Measurements from ENCODE around the gene NBAS. TPM values are rescaled to one million over a fixed set of nuclear protein-coding genes. Genes with fewer than 3 reads are reported as not detected.
A peak's percentile ranks its signal among the peaks of the same experiment; 100 is the strongest.

Gene NBAS
- total and polyA plus RNA-seq, 2 of the 13 experiments (the other 11 are each of a cell fraction or from before 2014, with no cell fraction given) = 33.6 to 58.7 TPM

DNA sequence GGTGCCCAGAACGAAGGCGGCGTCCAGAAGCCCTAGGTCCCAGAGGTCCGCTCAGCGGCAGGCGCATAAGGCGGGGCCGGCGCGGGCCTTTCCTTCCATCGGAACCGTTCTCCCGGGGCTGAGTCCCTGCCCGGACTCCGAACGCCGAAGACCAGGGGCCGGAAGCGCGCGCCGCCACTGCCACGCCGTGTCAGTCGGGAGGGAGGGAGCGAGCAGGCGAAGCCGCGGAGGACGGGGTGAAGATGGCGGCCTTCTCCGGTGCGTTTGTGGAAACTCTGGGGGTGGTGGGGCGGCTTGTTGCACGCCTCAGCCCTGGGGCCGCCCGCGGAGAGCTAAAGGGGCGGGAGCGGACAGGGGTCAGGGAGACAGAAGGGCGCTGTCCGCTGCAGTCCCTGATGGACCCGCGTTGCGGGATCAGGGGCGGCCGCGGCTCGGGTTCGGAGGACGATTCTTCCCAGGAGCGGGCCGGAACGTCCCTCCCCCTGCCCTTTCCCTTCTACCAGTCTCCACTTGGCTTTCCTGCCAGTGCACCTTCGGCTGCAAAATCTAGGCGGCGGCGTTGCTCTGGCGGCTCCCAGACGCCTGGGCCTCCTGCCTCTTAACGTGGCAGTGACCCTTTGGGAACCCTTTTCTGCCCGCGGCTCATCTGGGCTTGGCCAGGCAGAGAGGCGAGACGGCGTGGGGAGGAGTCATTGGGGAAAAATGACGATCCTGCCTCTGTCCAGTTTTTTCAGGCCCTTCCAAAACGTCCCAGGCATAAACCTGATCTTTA lies 30.7 kb upstream of the NBAS start, which contains the start of gene DDX1 (continued):
- TF ChIP-seq, protein P1, sequence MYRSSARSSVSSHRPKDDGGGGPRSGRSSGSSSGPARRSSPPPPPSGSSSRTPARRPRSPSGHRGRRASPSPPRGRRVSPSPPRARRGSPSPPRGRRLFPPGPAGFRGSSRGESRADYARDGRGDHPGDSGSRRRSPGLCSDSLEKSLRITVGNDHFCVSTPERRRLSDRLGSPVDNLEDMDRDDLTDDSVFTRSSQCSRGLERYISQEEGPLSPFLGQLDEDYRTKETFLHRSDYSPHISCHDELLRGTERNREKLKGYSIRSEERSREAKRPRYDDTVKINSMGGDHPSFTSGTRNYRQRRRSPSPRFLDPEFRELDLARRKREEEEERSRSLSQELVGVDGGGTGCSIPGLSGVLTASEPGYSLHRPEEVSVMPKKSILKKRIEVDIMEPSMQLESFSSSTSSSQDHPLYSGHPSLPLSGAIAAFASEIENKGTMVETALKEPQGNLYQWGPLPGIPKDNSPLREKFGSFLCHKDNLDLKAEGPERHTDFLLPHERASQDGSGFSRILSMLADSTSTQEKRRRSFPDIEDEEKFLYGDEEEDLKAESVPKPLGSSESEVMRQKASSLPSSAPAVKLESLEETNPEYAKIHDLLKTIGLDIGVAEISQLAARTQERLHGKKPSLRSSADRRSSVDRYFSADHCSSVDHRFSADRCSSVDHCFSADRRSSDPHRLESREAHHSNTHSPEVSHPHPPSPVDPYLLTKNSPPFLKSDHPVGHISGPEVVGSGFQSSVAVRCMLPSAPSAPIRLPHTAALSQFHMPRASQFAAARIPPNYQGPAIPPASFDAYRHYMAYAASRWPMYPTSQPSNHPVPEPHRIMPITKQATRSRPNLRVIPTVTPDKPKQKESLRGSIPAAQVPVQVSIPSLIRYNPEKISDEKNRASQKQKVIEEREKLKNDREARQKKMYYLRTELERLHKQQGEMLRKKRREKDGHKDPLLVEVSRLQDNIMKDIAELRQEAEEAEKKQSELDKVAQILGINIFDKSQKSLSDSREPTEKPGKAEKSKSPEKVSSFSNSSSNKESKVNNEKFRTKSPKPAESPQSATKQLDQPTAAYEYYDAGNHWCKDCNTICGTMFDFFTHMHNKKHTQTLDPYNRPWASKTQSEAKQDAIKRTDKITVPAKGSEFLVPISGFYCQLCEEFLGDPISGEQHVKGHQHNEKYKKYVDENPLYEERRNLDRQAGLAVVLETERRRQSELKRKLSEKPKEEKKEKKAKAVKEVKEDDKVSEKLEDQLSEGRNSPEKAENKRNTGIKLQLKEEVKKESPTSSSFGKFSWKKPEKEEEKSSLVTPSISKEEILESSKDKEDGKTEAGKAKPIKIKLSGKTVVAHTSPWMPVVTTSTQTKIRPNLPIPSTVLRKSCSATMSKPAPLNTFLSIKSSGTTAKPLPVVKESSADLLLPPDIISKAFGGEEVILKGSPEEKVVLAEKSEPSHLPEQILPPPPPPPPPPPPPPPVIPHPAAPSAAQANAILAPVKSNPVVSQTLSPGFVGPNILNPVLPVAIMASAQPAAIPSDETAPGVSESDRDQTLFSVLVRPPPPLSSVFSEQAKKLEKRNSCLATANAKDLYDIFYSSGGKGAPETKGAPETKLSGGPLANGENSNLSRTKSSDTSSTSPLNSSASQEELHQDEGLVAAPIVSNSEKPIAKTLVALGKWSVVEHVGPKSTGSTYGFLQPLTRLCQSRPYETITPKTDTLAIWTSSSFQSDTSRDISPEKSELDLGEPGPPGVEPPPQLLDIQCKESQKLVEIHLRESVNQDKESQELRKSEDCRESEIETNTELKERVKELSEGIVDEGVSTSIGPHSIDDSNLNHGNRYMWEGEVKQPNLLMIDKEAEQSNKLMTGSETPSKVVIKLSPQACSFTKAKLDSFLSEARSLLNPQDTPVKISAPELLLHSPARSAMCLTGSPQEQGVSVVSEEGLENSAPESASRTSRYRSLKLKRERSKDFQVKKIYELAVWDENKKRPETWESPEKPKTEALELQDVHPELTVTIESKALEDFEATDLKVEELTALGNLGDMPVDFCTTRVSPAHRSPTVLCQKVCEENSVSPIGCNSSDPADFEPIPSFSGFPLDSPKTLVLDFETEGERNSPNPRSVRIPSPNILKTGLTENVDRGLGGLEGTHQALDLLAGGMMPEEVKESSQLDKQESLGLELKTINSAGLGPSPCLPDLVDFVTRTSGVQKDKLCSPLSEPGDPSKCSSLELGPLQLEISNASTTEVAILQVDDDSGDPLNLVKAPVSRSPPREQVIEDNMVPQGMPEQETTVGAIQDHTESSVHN (CRISPR knock-in tag; IDR thresholded peaks at IDR 0.05) = no peak
- TF ChIP-seq, protein P2, sequence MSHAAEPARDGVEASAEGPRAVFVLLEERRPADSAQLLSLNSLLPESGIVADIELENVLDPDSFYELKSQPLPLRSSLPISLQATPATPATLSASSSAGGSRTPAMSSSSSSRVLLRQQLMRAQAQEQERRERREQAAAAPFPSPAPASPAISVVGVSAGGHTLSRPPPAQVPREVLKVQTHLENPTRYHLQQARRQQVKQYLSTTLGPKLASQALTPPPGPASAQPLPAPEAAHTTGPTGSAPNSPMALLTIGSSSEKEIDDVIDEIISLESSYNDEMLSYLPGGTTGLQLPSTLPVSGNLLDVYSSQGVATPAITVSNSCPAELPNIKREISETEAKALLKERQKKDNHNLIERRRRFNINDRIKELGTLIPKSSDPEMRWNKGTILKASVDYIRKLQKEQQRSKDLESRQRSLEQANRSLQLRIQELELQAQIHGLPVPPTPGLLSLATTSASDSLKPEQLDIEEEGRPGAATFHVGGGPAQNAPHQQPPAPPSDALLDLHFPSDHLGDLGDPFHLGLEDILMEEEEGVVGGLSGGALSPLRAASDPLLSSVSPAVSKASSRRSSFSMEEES (CRISPR knock-in tag; IDR thresholded peaks at IDR 0.05) = peak; percentile 75
- TF ChIP-seq, protein P3, sequence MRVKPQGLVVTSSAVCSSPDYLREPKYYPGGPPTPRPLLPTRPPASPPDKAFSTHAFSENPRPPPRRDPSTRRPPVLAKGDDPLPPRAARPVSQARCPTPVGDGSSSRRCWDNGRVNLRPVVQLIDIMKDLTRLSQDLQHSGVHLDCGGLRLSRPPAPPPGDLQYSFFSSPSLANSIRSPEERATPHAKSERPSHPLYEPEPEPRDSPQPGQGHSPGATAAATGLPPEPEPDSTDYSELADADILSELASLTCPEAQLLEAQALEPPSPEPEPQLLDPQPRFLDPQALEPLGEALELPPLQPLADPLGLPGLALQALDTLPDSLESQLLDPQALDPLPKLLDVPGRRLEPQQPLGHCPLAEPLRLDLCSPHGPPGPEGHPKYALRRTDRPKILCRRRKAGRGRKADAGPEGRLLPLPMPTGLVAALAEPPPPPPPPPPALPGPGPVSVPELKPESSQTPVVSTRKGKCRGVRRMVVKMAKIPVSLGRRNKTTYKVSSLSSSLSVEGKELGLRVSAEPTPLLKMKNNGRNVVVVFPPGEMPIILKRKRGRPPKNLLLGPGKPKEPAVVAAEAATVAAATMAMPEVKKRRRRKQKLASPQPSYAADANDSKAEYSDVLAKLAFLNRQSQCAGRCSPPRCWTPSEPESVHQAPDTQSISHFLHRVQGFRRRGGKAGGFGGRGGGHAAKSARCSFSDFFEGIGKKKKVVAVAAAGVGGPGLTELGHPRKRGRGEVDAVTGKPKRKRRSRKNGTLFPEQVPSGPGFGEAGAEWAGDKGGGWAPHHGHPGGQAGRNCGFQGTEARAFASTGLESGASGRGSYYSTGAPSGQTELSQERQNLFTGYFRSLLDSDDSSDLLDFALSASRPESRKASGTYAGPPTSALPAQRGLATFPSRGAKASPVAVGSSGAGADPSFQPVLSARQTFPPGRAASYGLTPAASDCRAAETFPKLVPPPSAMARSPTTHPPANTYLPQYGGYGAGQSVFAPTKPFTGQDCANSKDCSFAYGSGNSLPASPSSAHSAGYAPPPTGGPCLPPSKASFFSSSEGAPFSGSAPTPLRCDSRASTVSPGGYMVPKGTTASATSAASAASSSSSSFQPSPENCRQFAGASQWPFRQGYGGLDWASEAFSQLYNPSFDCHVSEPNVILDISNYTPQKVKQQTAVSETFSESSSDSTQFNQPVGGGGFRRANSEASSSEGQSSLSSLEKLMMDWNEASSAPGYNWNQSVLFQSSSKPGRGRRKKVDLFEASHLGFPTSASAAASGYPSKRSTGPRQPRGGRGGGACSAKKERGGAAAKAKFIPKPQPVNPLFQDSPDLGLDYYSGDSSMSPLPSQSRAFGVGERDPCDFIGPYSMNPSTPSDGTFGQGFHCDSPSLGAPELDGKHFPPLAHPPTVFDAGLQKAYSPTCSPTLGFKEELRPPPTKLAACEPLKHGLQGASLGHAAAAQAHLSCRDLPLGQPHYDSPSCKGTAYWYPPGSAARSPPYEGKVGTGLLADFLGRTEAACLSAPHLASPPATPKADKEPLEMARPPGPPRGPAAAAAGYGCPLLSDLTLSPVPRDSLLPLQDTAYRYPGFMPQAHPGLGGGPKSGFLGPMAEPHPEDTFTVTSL (CRISPR knock-in tag; IDR thresholded peaks at IDR 0.05; ENCODE audit: borderline replicate concordance) = peak; percentile 68; the same call in 1 of the 2 replicates
- TF ChIP-seq, protein P4, sequence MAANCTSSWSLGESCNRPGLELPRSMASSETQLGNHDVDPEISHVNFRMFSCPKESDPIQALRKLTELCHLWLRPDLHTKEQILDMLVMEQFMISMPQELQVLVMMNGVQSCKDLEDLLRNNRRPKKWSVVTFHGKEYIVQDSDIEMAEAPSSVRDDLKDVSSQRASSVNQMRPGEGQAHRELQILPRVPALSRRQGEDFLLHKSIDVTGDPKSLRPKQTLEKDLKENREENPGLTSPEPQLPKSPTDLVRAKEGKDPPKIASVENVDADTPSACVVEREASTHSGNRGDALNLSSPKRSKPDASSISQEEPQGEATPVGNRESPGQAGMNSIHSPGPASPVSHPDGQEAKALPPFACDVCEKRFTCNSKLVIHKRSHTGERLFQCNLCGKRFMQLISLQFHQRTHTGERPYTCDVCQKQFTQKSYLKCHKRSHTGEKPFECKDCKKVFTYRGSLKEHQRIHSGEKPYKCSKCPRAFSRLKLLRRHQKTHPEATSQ (CRISPR knock-in tag; IDR thresholded peaks at IDR 0.05; ENCODE audit: borderline replicate concordance) = no peak; the same call in 1 of the 2 replicates

All from HepG2 (cell line).